HEK293T (cell line): ENCODE results near the gene HOXA13.
A peak's percentile ranks its signal among the peaks of the same experiment; 100 is the strongest.

ENCODE experiments used
- CTBP1 ChIP-seq: fragments of 450-650 bp; IDR thresholded peaks from 2 replicates; pipeline ENCODE4 v1.6.1; 2016; ENCODE audit warnings: borderline replicate concordance
- FOXK2 ChIP-seq: fragments of 450-650 bp; IDR thresholded peaks from 2 replicates; pipeline ENCODE4 v1.6.1; 2016; ENCODE audit warnings: mild to moderate bottlenecking
- FOXM1 ChIP-seq: fragments of 450-650 bp; IDR thresholded peaks from 2 replicates; pipeline ENCODE4 v1.6.1; 2017; ENCODE audit warnings: mild to moderate bottlenecking, borderline replicate concordance
- HDGF ChIP-seq: fragments of 450-650 bp; IDR thresholded peaks from 2 replicates; pipeline ENCODE4 v1.6.1; 2017; ENCODE audit warnings: antibody characterized with exemption, borderline replicate concordance
- L3MBTL2 ChIP-seq: fragments of 450-650 bp; conservative IDR thresholded peaks from 2 replicates; pipeline ENCODE4 v1.6.1; 2016; ENCODE audit warnings: mild to moderate bottlenecking
- LEF1 ChIP-seq: fragments of 450-650 bp; IDR thresholded peaks from 2 replicates; pipeline ENCODE4 v1.6.1; 2017; ENCODE audit warnings: mild to moderate bottlenecking, borderline replicate concordance
- NFRKB ChIP-seq: fragments of 450-650 bp; IDR thresholded peaks from 2 replicates; pipeline ENCODE4 v1.6.1; 2016; ENCODE audit warnings: mild to moderate bottlenecking, moderate library complexity
- SP1 ChIP-seq: fragments of 450-650 bp; IDR thresholded peaks from 2 replicates; pipeline ENCODE4 v1.6.1; 2017
- SUZ12 ChIP-seq: fragments of 450-650 bp; IDR thresholded peaks from 2 replicates; pipeline ENCODE4 v1.6.1; 2016; ENCODE audit warnings: mild to moderate bottlenecking

DNA sequence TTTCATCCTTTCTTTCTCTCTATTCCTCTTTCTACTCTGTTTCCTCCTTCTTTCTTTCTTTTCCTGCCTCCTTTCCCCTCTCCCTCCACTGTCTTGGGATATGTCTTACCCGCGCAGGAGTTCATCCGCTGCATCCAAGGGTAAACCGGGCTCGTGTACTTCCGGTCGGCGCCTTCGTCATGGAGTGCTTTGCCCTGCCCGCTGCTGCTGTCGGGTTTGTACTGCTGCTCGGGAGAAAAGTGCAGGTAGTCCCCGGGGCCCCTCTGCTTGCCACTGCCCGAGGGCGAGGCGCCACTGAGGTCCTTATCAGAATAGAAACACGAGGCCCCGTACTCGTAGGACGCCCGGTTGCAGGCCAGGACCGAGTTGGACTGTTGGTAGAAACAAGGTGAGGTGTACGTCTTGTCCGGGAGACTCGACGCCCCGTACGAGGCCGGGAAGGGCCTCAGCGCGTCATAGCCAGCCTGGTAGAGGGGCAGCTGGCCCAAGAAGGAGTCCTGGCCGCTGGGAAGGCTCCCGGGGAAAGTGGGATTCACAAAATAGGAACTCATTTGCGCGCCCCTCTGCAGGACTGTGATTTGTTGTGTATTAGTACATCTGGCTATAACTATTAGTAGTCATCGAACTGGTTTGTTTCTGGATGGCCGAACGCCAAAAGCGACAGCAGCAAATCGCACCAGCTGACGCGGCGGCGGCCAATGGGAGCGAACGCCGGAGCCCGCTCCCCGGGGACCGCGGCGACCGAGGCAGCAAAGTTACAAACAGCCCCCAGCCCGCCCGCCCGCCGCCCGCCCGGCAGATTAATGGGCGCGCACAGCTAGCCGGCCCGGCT lies 52.5 kb downstream of the HOXA13 start, which contains the start of gene HOXA6:
- TF ChIP-seq SP1: no peak
- no peak for TF ChIP-seq FOXM1
- TF ChIP-seq HDGF: no peak
- TF ChIP-seq FOXK2: no peak
- no peak; the same call in 1 of the 2 replicates for TF ChIP-seq CTBP1
- no peak for TF ChIP-seq LEF1
- no peak for TF ChIP-seq NFRKB
- no peak for TF ChIP-seq SUZ12
- TF ChIP-seq L3MBTL2: peak; percentile 52
